Mucosa of descending colon (tissue), 3 donors: Measurements from ENCODE around the gene PPHLN1. TPM values are rescaled to one million over a fixed set of nuclear protein-coding genes. Genes with fewer than 3 reads are reported as not detected.

Experiments used
- ATAC-seq: fragments of 200-7000 bp; cut with Tn5 transposase; one replicate; pipeline ENCODE4 v1.9.1; 2020; ENCODE audit warnings: mild to moderate bottlenecking, moderate library complexity
- DNase-seq, 3 donors: peaks; one replicate each; pipeline ENCODE4 v3.0.0-alpha.2; 2020
- H3K36me3 ChIP-seq: fragments of 200-600 bp; one replicate; pipeline ENCODE4 v1.8.0; 2021; ENCODE audit warnings: low read depth, mild to moderate bottlenecking
- H3K4me1 ChIP-seq: fragments of 200-600 bp; one replicate; pipeline ENCODE4 v1.8.0; 2021; ENCODE audit warnings: low read depth, mild to moderate bottlenecking
- H3K4me3 ChIP-seq: fragments of 200-600 bp; one replicate; pipeline ENCODE4 v1.8.0; 2021; ENCODE audit warnings: mild to moderate bottlenecking
- H3K9me3 ChIP-seq: fragments of 200-600 bp; one replicate; pipeline ENCODE4 v1.8.0; 2021; ENCODE audit warnings: mild to moderate bottlenecking
- intact Hi-C, 2 donors: fragments of 100-400 bp; cut with DNase I in 1 of 2; cut with micrococcal nuclease in 1 of 2; formaldehyde crosslinking; loops; one replicate each; pipeline versions ENCODE4 v1.11.0 to v1.11.1; 2022; cut with DNase I, micrococcal nuclease
- total RNA-seq, 3 donors: library from RNA; stranded (reverse); fragmentation: NEBNext Ultra II Directional in 2 of 3; extraction: Animal tissue kit (Norgen Biotek cat#: 25700) in 2 of 3; gene quantifications; one replicate each; pipeline versions ENCODE4 v1.2.1 to v1.2.4, GENCODE V29; 2021 to 2023
- TF ChIP-seq, protein P1 (sequence below): fragments of 200-600 bp; IDR thresholded peaks from one replicate; pipeline ENCODE4 v1.8.0; 2022; ENCODE audit warnings: antibody characterized with exemption, mild to moderate bottlenecking
- donor health status: DM: no; HTN: no; CAD: no; lungs with moderate emphysema.
- donor health status: DM: no; HTN: no; CAD: no.
- donor health status: DM: no; HTN: yes; CAD: no.

The PPHLN1 gene
- total RNA-seq, 3 donors from 2014 or later: 43.7 to 50.6 (median 44.9) TPM

DNA sequence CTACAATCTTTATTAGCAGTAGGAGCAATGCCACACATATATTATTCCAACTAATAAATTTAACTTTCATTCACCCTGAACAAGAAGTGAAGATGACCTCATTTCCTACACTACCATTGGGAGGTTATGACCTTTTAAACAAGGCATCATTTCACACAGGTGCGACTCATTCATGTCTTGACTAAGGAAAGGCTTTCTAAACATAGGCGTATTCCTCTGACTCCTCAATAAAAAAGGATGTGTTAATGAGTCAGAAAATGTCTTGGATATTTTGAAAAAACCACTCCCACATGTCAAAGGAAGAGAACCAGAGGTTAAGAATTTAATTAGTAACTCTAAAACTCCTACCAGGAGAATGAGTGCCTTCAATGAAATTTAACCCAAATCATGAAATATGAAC lies 148.4 kb downstream of the PPHLN1 start:
- no peak for ATAC-seq
- no peak for DNase-seq

DNA sequence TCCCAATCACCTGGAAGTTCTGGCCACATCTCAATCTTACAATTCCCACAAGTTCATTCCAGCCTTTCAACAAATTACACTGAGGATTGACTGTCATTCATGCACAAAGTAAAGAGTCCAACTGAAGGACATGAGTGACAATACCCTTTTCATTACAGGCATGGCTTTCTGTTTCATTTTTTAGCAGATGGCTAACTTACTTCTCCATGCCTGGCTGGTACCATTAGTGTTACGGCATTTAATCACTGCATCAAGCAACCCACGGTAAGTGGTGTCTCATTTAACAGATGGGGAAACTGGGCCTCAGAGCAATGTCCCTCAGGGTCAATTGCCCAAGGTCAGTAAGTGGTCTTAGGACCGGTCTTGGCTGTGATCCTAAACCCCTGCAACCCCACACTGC lies 149.1 kb downstream of the PPHLN1 start:
- intact Hi-C loops: no loop called here
- no peaks in the 10 kb centered on the region for H3K9me3 ChIP-seq
- no peaks in the 10 kb centered on the region for H3K36me3 ChIP-seq
- DNase-seq (no peak), ATAC-seq (no peak)
- H3K4me1 ChIP-seq: no peaks in the 10 kb centered on the region
- no peak overlapping the region for H3K4me3 ChIP-seq
- TF ChIP-seq, protein P1, sequence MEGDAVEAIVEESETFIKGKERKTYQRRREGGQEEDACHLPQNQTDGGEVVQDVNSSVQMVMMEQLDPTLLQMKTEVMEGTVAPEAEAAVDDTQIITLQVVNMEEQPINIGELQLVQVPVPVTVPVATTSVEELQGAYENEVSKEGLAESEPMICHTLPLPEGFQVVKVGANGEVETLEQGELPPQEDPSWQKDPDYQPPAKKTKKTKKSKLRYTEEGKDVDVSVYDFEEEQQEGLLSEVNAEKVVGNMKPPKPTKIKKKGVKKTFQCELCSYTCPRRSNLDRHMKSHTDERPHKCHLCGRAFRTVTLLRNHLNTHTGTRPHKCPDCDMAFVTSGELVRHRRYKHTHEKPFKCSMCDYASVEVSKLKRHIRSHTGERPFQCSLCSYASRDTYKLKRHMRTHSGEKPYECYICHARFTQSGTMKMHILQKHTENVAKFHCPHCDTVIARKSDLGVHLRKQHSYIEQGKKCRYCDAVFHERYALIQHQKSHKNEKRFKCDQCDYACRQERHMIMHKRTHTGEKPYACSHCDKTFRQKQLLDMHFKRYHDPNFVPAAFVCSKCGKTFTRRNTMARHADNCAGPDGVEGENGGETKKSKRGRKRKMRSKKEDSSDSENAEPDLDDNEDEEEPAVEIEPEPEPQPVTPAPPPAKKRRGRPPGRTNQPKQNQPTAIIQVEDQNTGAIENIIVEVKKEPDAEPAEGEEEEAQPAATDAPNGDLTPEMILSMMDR: no peak

More for the DNA sequence above, 148.4 kb downstream of the PPHLN1 start:
- intact Hi-C loops: no loop called here
- no peaks in the 10 kb centered on the region for H3K4me1 ChIP-seq
- TF ChIP-seq, protein P1: no peak
- no peak overlapping the region for H3K4me3 ChIP-seq
- no peaks in the 10 kb centered on the region for H3K36me3 ChIP-seq
- no peaks in the 10 kb centered on the region for H3K9me3 ChIP-seq

DNA sequence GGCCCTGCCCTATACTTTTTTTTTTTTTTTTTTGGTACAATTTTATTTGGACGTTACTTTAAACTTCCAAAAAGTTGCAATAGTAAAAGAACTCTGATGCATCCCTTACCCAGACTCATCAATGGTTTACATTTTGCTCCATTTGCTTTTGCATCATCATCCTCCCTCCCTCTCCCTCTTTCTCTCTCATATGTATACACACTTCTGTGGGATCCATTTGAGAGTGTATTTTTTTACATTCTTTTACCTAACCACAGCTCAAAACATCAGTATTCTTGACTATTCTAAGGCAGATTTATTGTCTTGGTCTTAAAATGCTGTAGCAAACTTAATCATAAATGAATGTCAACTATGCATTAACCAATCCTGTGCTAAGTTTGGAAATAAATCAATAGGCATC lies 152.0 kb downstream of the PPHLN1 start:
- TF ChIP-seq, protein P1: no peak
- intact Hi-C loops: no loop called here
- DNase-seq: no peak

DNA sequence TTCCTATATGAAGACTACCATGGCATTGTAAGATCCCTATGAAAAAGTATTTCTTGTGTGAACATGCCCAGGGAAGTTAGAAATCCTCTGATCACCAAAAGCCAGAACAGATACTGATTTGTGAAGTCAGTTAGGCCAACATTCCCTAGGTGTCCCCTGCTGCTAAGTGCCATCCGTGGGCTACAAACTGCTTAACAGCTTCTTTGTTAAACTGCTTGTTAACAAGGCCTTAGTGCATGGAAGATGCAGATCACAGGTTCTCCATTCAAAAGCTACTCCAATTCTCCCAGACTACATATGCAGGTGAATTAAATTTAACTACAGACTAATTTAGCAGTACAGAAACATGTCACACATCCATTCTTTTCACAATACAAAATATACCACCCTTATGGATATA lies 155.4 kb downstream of the PPHLN1 start:
- Histone ChIP-seq H3K4me3 (no peak overlapping the region), H3K36me3 (no peaks in the 10 kb centered on the region), H3K4me1 (peaks cover 7% of the 10 kb centered on the region), H3K9me3 (no peaks in the 10 kb centered on the region)
- intact Hi-C loops: loop anchor here in 1 of 2 donors (10.0 kb wide), 1 partner anchor 83 kb away; no protein-coding TSS in a partner anchor
- DNase-seq (no peak), ATAC-seq (no peak)
- TF ChIP-seq, protein P1: no peak

More for the DNA sequence above, 152.0 kb downstream of the PPHLN1 start:
- H3K4me3 ChIP-seq: no peak overlapping the region
- H3K36me3 ChIP-seq: no peaks in the 10 kb centered on the region
- H3K4me1 ChIP-seq: peaks cover 7% of the 10 kb centered on the region
- ATAC-seq: no peak
- H3K9me3 ChIP-seq: no peaks in the 10 kb centered on the region

DNA sequence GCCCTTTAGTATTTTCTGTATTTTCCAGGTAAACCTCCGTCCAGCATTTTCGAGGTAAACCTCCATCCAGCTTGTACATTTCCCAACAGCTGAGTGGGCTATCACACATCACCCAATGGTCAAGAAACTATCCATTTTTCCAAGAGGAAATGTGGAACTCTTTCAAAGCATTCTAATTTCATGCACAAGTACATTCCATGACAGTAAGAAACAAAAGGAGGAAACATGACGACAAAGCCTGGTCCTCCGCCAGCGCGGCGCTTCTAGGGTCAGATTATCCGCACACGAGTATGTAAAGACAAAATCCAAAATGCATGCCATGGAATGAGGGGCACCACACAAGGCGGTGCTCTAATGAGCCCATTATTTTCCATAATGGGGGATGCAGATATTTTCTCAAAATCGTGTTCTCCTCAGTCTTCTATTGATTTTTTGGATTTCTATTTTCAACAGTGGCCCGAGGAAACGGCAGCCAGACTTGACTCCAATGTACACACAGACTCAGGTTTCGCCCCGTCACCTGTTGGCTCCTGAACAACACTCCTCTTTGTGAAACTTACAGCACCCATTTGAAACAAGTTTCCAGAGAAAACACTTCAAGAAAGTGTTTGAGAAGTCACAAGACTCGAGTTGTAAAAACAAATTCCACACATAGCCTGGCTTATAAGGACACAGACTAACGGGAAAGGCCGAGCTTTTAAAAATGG lies 156.2 kb downstream of the PPHLN1 start:
- no peak for ATAC-seq
- intact Hi-C loops: loop anchor here in 1 of 2 donors (10.0 kb wide), 1 partner anchor 83 kb away; no protein-coding TSS in a partner anchor
- peaks cover 7% of the 10 kb centered on the region for H3K4me1 ChIP-seq
- TF ChIP-seq, protein P1: no peak
- no peaks in the 10 kb centered on the region for H3K36me3 ChIP-seq
- peak in 1 of 3 donors; percentile 19 for DNase-seq
- no peak overlapping the region for H3K4me3 ChIP-seq
- no peaks in the 10 kb centered on the region for H3K9me3 ChIP-seq
